Frontal cortex (tissue), 4 donors: ENCODE measurements around the gene RGS9BP. TPM values are rescaled to one million over a fixed set of nuclear protein-coding genes. Genes with fewer than 3 reads are reported as not detected.
A peak's percentile ranks its signal among the peaks of the same experiment; 100 is the strongest.
"Not testable (repeated sequence)": the region's sequence is repeated elsewhere in the genome, so short reads cannot be mapped to it uniquely, and the experiment has no call there.

ENCODE experiments used
- DNase-seq, 2 donors: peaks; one replicate each; pipeline ENCODE4 v3.0.0; 2012; ENCODE audit warnings: low spot score in 2 of 2
- FAIRE-seq: peaks from 2 replicates; lab custom pipeline; 2012; peaks lifted over from hg19 to GRCh38; lab: Jason Lieb, UNC
- total RNA-seq: library from RNA; depleted of rRNA; stranded (reverse); fragments of >200 nt; gene quantifications from one replicate; pipeline ENCODE4 v1.2.3, GENCODE V29; 2014
- donor health status: control.
- donor health status: control.
- donor health status: control.

The RGS9BP gene, protein sequence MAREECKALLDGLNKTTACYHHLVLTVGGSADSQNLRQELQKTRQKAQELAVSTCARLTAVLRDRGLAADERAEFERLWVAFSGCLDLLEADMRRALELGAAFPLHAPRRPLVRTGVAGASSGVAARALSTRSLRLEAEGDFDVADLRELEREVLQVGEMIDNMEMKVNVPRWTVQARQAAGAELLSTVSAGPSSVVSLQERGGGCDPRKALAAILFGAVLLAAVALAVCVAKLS
- total RNA-seq, result 0.41 TPM

- DNase-seq, result peak; percentile 75 to 83
- no peak for FAIRE-seq
Measured at GRCh38 chr19:32675720-32676185, at the start of gene RGS9BP. RGS9BP (plus strand) TSS chr19:32675848; CDS start chr19:32676264, 416 bp downstream.

DNA sequence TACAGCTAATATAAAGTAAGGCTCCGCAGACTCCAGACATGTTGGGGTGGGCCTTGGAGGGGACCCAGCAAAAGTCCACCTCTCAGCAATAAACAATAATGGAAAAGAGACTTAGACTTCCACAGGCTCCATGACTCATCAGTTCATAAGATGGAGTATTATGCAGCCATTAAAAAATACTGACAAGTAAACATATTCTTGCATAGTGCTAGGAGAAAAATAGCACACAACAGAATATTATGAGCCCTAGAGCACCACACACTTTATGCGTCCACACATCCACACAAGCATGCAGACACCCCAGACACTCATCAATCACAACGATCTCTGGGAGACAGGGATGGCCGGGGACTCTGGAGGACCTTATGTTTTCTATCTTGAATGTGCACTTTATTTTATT is 48.7 kb upstream of the RGS9BP start:
- DNase-seq, result no peak
- FAIRE-seq, result no peak

DNA sequence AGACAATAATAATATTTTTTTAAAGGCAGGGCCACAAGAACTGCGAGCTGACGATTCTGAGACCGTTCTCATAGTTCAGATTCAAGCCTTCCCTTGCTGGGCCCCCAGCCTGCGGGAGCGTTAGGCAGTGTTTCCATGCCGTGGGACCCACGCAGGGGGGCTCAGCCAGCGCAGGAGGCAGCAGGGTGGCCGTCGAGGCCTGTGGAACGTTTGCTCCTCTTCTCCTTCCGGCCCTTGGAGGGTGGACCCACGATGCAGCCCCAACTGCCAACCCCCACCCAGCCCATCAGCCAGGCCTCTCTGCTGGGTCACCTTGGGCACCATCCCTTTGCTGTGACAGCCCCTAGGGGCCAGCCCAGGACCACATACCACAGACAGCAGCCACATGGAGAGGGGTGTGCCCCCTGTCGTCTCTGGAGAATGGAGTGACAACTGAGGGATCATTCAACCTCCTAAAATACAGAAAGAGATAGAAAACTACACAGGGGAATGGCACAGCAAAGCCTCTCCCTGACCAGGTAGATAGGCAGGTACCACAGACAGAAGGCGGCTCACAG is 47.9 kb upstream of the RGS9BP start:
- DNase-seq (no peak), FAIRE-seq (no peak)

DNA sequence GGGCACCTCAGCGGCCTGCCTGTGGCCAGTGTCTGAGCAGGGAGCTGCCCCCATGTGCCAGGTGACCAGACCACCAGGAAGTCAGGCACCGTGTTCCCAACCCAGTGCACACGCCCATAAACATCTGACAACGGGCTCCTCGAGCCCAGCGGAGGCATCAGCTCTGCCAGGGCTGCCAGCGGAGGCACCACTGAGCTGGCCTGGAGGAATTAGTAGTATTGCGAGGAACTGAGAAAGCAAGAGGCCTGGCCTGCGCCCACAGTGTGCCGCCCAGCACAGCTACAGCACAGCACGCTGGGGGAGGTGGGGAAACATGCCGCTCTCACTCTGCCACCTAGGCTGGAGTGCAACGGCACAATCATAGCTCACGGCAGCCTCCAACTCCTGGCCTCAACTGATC is 45.3 kb upstream of the RGS9BP start:
- DNase-seq, result no peak
- no peak for FAIRE-seq

DNA sequence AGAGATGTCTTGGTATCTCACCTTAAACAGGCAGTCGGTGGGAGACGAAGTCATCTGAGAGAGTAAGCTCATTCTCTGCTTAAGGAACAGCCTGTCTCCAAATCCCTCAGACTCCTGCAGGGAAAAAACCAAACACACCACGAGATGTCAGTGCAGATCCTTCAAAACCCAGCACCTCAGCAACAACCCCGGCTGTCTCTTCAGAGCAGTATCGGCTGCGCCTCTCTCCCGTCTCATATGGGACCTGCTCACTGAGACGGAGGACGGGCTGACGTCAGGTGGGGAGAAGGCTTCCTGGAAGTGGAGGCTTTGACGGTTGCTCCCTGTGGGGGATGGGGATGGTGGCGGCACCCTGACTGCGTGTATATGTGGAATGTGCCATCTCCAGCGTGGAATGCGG is 44.3 kb upstream of the RGS9BP start:
- no peak for FAIRE-seq
- no peak for DNase-seq

DNA sequence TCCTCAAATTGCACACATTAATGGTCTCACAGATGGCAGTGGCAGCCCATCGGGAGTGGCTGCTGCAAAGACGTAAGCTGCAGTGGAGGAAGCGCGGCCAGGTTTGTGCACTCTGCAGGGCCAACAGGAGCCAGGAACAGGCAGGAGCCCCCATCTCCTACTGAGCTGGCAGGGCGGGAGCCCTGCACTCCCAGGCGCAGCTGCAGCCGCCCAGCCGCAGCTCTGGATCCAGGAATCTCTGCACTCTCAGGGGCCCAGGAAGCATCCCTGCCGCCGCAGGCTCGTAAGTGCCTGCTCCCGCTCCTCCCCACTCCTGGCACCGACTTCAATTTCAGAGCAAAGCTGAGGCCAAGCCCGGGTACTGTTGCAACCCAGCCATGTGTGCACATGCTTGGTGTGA is 38.2 kb upstream of the RGS9BP start:
- FAIRE-seq, result no peak

GRCh38 chr19:32638625-32639024 is 37.0 kb upstream of the RGS9BP start:
- no peak for FAIRE-seq
- no peak for DNase-seq

More for the DNA sequence above, 38.2 kb upstream of the RGS9BP start:
- no peak for DNase-seq

GRCh38 chr19:32642771-32643170 is 32.9 kb upstream of the RGS9BP start:
- DNase-seq (no peak), FAIRE-seq (no peak)

DNA sequence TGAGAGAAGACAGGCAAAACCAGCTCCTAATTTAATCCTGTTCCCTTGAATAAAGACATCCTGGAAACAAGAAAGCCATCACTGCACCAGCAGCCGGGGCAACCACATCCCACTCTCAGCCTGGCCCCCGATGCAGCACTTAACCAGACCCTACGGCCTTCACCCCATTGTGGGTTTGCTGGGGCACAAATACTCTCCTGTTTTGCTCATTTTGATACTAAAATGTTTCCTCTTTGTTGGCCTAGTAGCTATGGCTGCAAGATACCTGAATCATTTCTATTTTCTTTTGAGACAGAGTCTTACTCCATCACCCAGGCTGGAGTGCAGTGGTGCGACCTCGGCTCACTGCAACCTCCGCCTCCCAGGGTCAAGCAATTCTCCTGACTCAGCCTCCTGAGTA is 29.1 kb upstream of the RGS9BP start:
- no peak for DNase-seq
- FAIRE-seq, result no peak

- FAIRE-seq (no peak), DNase-seq (no peak)
Measured at GRCh38 chr19:32647361-32647760, 28.3 kb upstream of the RGS9BP start.

DNA sequence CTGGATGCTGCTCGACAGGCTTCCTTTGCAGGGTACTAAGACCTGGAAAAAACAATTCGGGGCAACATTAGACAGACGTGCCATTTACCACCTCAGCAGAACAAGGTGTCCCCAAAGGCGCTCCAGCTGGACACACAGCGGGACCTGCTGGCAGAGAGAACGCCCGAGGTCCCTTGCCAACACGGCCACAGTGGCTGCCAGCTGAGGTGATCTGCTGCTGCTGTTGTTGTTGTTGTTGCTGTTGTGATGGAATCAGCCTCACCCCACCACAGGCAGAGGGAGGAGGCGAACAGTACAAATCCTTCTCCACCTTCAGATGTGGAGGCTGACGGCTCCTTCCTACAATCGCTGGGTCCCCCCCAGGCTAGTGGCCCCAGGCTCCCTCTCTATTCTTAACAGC is 25.9 kb upstream of the RGS9BP start:
- no peak for DNase-seq
- no peak for FAIRE-seq

- DNase-seq (no peak), FAIRE-seq (no peak)
Measured at GRCh38 chr19:32650671-32651070, 25.0 kb upstream of the RGS9BP start.

GRCh38 chr19:32651729-32652140 is 23.9 kb upstream of the RGS9BP start:
- peak; percentile 54 to 65 for DNase-seq

DNA sequence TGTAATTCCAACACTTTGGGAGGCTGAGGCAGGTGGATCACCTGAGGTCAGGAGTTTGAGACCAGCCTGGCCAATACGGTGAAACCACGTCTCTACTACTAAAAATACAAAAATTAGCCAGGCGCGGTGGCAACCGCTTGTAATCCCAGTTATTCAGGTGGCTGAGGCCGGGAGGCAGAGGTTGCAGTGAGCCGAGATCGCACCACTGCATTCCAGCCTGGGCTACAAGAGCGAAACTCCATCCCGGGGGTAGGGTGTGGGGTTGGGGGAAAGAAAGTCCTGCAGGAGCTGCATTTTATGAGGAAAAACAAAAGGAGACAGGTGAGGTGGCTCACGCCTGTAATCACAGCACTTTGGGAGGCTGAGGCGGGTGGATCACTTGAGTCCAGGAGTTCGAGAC is 23.3 kb upstream of the RGS9BP start:
- DNase-seq, FAIRE-seq: not testable (repeated sequence)

More at GRCh38 chr19:32651729-32652140, 23.9 kb upstream of the RGS9BP start:
- no peak for FAIRE-seq

DNA sequence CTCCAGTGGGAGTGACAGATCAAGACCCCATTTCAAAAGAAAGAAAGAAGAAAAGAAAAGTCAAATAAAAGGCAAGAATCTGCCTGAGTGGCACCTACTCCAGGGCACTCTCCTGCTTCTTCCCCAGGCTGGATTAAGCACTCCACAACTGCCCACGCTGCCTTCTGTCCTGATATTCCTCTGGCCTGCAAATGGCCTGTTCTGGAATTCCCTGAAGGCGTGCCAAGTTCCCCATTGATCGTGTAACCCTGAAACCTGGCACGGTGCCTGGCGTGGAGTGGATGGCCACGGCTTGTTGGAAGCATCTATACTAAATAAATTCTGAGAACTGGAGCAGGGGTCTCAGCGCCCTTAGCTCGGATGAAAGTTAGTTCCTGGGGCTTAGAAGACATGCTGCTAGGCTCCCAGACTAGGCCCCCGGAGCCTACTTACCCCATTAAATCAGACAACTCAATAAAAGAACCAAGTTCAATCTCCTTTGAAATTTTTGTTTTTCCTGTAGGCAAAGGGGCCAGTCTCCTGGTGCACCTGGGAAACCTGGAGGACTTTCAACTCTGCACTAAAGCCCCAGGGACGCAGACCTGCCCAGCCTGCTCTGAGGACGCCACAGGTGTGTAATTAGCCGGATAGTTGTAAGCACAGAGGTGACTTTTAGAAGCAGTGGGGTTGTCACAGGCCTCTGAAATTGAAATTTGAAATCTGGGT is 22.6 kb upstream of the RGS9BP start:
- FAIRE-seq, result no peak
- DNase-seq, result peak in 1 of 2 donors; percentile 46

DNA sequence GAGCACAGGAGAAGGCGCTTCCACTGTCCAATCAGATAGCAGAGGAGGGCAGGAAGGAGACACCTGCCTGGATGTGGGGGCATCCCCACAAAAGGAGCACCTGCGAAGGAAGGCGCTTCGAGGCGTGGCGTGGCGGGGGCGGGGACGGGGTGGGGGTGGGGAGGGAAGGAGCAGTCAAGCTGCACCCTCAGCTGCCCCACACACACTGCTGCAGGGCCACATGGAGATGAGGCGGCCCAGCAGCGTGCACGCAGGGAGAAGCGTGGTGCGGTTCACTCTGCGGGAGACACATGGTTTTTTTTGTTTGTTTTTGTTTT is 22.1 kb upstream of the RGS9BP start:
- DNase-seq (no peak), FAIRE-seq (no peak)

DNA sequence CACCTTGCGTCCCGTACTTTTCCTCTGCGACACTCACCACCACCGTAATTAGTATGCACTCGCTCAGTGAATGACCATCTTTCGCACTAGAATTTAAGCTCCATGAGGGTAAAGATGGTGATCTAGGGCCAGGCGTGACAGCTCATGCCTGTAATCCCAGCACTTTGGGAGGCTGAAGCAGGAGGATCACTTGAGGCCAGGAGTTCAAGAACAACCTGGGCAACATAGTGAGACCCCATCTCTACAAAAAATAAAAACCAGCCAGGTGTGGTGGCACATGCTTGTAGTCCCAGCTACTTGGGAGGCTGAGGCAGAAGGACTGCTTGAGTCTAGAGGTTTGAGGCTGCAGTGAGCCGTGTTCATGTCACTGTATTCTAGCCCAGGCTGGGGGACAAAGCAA is 19.3 kb upstream of the RGS9BP start:
- not testable (repeated sequence) for FAIRE-seq

DNA sequence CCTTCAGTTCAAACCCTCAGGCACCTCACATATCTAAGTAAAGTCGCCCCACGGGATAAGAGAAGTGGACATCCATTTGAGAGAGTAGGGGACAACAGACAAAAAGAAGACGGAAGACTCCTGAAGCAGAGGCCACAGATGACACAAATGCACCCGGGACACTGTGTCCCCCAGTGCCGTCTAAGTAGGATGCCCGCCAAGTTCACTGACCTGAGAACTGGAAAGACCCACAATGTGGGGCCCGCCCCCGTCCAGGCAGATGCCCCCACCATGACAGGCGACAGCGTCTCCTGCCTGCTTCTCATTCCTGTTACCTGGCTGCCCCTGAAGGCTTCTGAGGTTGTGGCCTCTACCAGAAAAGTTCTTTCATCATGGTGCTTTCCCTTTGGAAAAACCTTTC is 17.6 kb upstream of the RGS9BP start:
- DNase-seq, result no peak
- no peak for FAIRE-seq

More for the DNA sequence above, 19.3 kb upstream of the RGS9BP start:
- not testable (repeated sequence) for DNase-seq

DNA sequence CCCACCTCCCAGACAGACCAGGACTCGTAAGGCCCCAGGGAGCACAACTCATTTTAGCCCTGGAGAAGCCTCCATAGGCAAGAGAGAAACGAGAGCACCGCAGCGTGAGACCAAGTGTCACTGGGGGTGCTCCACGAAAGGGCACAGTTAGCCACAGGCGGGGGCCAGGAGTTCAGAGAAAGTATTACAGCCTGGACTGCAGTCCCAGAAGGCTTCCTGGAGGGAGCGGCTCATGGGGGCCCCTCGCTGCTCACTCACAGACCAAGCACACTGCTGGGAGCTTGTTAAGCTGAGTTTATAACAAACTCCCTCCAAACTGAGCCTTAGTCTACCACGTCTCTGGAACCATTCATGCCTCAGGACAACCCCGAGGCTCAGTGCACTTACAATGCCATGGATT is 17.1 kb upstream of the RGS9BP start:
- FAIRE-seq (no peak), DNase-seq (no peak)

- FAIRE-seq (no peak), DNase-seq (no peak)
Measured at GRCh38 chr19:32661318-32661717, 14.3 kb upstream of the RGS9BP start.

DNA sequence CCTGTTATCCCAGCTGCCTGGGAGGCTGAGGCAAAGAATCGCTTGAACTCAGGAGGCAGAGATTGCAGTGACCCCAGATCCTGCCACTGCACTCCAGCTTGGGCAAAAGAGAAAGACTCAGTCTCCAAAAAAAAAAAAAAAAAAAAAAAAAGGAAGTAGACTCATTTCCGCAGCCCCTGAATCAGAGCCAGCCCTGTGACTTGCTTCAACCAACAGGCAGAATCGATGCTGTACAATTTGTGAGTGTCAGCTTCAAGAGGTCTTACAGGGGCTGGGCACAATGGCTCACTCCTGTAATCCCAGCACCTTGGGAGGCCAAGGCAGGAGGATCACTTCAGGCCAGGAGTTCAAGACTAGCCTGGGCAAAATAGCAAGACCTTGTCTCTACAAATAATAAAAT is 13.5 kb upstream of the RGS9BP start:
- DNase-seq (no peak), FAIRE-seq (no peak)
